ENCODE measurements around the gene GOLGB1. TPM values are rescaled to one million over a fixed set of nuclear protein-coding genes. Genes with fewer than 3 reads are reported as not detected.

Gene GOLGB1
- total RNA-seq, 4 donors from 2014 or later: 71.7 to 101 (median 94.9) TPM

GRCh38 chr3:121705541-121705940 lies 44.0 kb downstream of the GOLGB1 start:
- Histone ChIP-seq H3K27me3 (no peaks in the 10 kb centered on the region), H3K4me3 (no peak overlapping the region), H3K36me3 (peaks cover 0 to 60% (median 12%) of the 10 kb centered on the region in 4 donors), H3K27ac (no peak overlapping the region), H3K9me3 (no peaks in the 10 kb centered on the region), H3K4me1 (peaks cover 0 to 4% (median 1%) of the 10 kb centered on the region in 4 donors)
- intact Hi-C loops (cut with DNase I; ENCODE audit: low total_unique reads) (no loop called here), in situ Hi-C loops (cut with MboI; ENCODE audit: low pct_ligation_motif_present in 1 of 4, low pct_unique_long_range_greater_than_20kb in 1 of 4, low sequenced_read_pairs in 3 of 4) (no loop called here)
- 94 to 95% methylated on average over 5 of the region's 5 CpGs for WGBS, 2 donors (ENCODE audit: low coverage in 1 of 2)
- TF ChIP-seq POLR2A (IDR thresholded peaks at IDR 0.05) (no peak), CTCF (IDR thresholded peaks at IDR 0.05) (no peak), POLR2AphosphoS5 (IDR thresholded peaks at IDR 0.05) (no peak), EP300 (IDR thresholded peaks at IDR 0.05; ENCODE audit: low read depth) (no peak)
- DNase-seq: no peak

- in situ Hi-C loops (cut with MboI; ENCODE audit: low pct_ligation_motif_present in 1 of 4, low pct_unique_long_range_greater_than_20kb in 1 of 4, low sequenced_read_pairs in 3 of 4): no loop called here
- TF ChIP-seq EP300 (IDR thresholded peaks at IDR 0.05; ENCODE audit: low read depth): no peak
- TF ChIP-seq CTCF (IDR thresholded peaks at IDR 0.05): no peak
- TF ChIP-seq POLR2A (IDR thresholded peaks at IDR 0.05): no peak
- no peak for TF ChIP-seq POLR2AphosphoS5 (IDR thresholded peaks at IDR 0.05)
- Histone ChIP-seq H3K4me3 (no peak overlapping the region), H3K27ac (no peak overlapping the region), H3K9me3 (no peaks in the 10 kb centered on the region), H3K27me3 (no peaks in the 10 kb centered on the region), H3K4me1 (peaks cover 0 to 4% (median 1%) of the 10 kb centered on the region in 4 donors), H3K36me3 (peaks cover 0 to 64% (median 18%) of the 10 kb centered on the region in 4 donors)
- 96 to 98% methylated on average over 5 of the region's 5 CpGs for WGBS, 2 donors (ENCODE audit: low coverage in 1 of 2)
- DNase-seq: no peak
- intact Hi-C loops (cut with DNase I; ENCODE audit: low total_unique reads): no loop called here
Measured at GRCh38 chr3:121703973-121704372, 45.6 kb downstream of the GOLGB1 start.

- Histone ChIP-seq H3K36me3 (peaks cover 0 to 68% (median 20%) of the 10 kb centered on the region in 4 donors), H3K4me3 (no peak overlapping the region), H3K4me1 (peaks cover 0 to 3% (median 0%) of the 10 kb centered on the region in 4 donors), H3K27ac (peak overlapping the region in 2 of 4 donors; percentile 5 to 23), H3K27me3 (no peaks in the 10 kb centered on the region), H3K9me3 (no peaks in the 10 kb centered on the region)
- TF ChIP-seq POLR2A (IDR thresholded peaks at IDR 0.05) (no peak), EP300 (IDR thresholded peaks at IDR 0.05; ENCODE audit: low read depth) (no peak), CTCF (IDR thresholded peaks at IDR 0.05) (no peak), POLR2AphosphoS5 (IDR thresholded peaks at IDR 0.05) (no peak)
- intact Hi-C loops (cut with DNase I; ENCODE audit: low total_unique reads): no loop called here
- no peak for DNase-seq
- in situ Hi-C loops (cut with MboI; ENCODE audit: low pct_ligation_motif_present in 1 of 4, low pct_unique_long_range_greater_than_20kb in 1 of 4, low sequenced_read_pairs in 3 of 4): no loop called here
Measured at GRCh38 chr3:121698901-121699300, 50.6 kb downstream of the GOLGB1 start.

GRCh38 chr3:121698476-121698875 lies 51.1 kb downstream of the GOLGB1 start:
- no peak overlapping the region for H3K4me3 ChIP-seq
- 83 to 90% methylated on average over 1 of the region's 1 CpG for WGBS, 2 donors (ENCODE audit: low coverage in 1 of 2)
- H3K9me3 ChIP-seq: no peaks in the 10 kb centered on the region
- intact Hi-C loops (cut with DNase I; ENCODE audit: low total_unique reads) (no loop called here), in situ Hi-C loops (cut with MboI; ENCODE audit: low pct_ligation_motif_present in 1 of 4, low pct_unique_long_range_greater_than_20kb in 1 of 4, low sequenced_read_pairs in 3 of 4) (no loop called here)
- no peak for DNase-seq
- TF ChIP-seq POLR2AphosphoS5 (IDR thresholded peaks at IDR 0.05) (no peak), EP300 (IDR thresholded peaks at IDR 0.05; ENCODE audit: low read depth) (no peak), CTCF (IDR thresholded peaks at IDR 0.05) (no peak), POLR2A (IDR thresholded peaks at IDR 0.05) (no peak)
- peak overlapping the region in 2 of 4 donors; percentile 5 to 23 for H3K27ac ChIP-seq
- peaks cover 0 to 3% (median 0%) of the 10 kb centered on the region in 4 donors for H3K4me1 ChIP-seq
- no peaks in the 10 kb centered on the region for H3K27me3 ChIP-seq
- peaks cover 0 to 65% (median 21%) of the 10 kb centered on the region in 4 donors for H3K36me3 ChIP-seq

Data from transverse colon (tissue), 4 donors.